ENCODE data around the gene FGF11. TPM values are rescaled to one million over a fixed set of nuclear protein-coding genes. Genes with fewer than 3 reads are reported as not detected.

The FGF11 gene
- total and polyA plus RNA-seq, 5 donors from 2014 or later: 0.07 to 3.3 (median 0.22) TPM; not detected in 1

- no peak overlapping the region for H3K4me3 Mint-ChIP-seq
- Histone ChIP-seq H3K27ac (ENCODE audit: insufficient read depth, low read length, poor library complexity, severe bottlenecking) (no peak overlapping the region), H3K4me3 (ENCODE audit: low read depth, low read length) (no peak overlapping the region), H3K36me3 (ENCODE audit: control insufficient read depth, insufficient read depth, low read length) (peaks cover 30% of the 10 kb centered on the region), H3K9me3 (ENCODE audit: control insufficient read depth in 2 of 2, low read length in 2 of 2) (no peaks in the 10 kb centered on the region), H3K4me1 (ENCODE audit: control insufficient read depth, insufficient read depth, low read length, poor library complexity, severe bottlenecking) (no peaks in the 10 kb centered on the region), H3K27me3 (ENCODE audit: control insufficient read depth, insufficient read depth, low read length) (no peaks in the 10 kb centered on the region)
- peaks cover 14% of the 10 kb centered on the region for H3K36me3 Mint-ChIP-seq
- H3K27me3 Mint-ChIP-seq: no peaks in the 10 kb centered on the region
- ATAC-seq (ENCODE audit: low read depth in 2 of 2): peak in 1 of 2 donors; percentile 19
- H3K9me3 Mint-ChIP-seq: no peaks in the 10 kb centered on the region
- peaks cover 7 to 16% (median 9%) of the 10 kb centered on the region in 4 donors for H3K4me1 Mint-ChIP-seq
- DNase-seq: no peak
- H3K27ac Mint-ChIP-seq: no peak overlapping the region
These were observed 23.4 kb downstream of the FGF11 start for GRCh38 chr17:7462474-7463371.

GRCh38 chr17:7463372-7463846 lies 24.1 kb downstream of the FGF11 start:
- Histone ChIP-seq H3K4me3 (ENCODE audit: low read depth, low read length) (no peak overlapping the region), H3K27me3 (ENCODE audit: control insufficient read depth, insufficient read depth, low read length) (no peaks in the 10 kb centered on the region), H3K36me3 (ENCODE audit: control insufficient read depth, insufficient read depth, low read length) (peaks cover 32% of the 10 kb centered on the region), H3K27ac (ENCODE audit: insufficient read depth, low read length, poor library complexity, severe bottlenecking) (no peak overlapping the region), H3K9me3 (ENCODE audit: control insufficient read depth in 2 of 2, low read length in 2 of 2) (no peaks in the 10 kb centered on the region), H3K4me1 (ENCODE audit: control insufficient read depth, insufficient read depth, low read length, poor library complexity, severe bottlenecking) (no peaks in the 10 kb centered on the region)
- no peaks in the 10 kb centered on the region for H3K9me3 Mint-ChIP-seq
- ATAC-seq (ENCODE audit: low read depth in 2 of 2) (no peak), DNase-seq (no peak)
- H3K36me3 Mint-ChIP-seq: peaks cover 14% of the 10 kb centered on the region
- peaks cover 7 to 18% (median 9%) of the 10 kb centered on the region in 4 donors for H3K4me1 Mint-ChIP-seq
- H3K4me3 Mint-ChIP-seq: no peak overlapping the region
- H3K27ac Mint-ChIP-seq: no peak overlapping the region
- H3K27me3 Mint-ChIP-seq: no peaks in the 10 kb centered on the region

GRCh38 chr17:7464081-7464480 lies 24.8 kb downstream of the FGF11 start:
- no peak overlapping the region for H3K4me3 ChIP-seq (ENCODE audit: low read depth, low read length)
- no peak overlapping the region for H3K27ac ChIP-seq (ENCODE audit: insufficient read depth, low read length, poor library complexity, severe bottlenecking)
- Mint-ChIP-seq H3K9me3 (no peaks in the 10 kb centered on the region), H3K36me3 (peaks cover 14% of the 10 kb centered on the region), H3K27me3 (no peaks in the 10 kb centered on the region), H3K27ac (peak overlapping the region in 1 of 3 donors; percentile 83), H3K4me1 (peaks cover 5 to 20% (median 9%) of the 10 kb centered on the region in 4 donors), H3K4me3 (no peak overlapping the region)
- H3K36me3 ChIP-seq (ENCODE audit: control insufficient read depth, insufficient read depth, low read length): peaks cover 36% of the 10 kb centered on the region
- DNase-seq (no peak), ATAC-seq (ENCODE audit: low read depth in 2 of 2) (no peak)
- H3K27me3 ChIP-seq (ENCODE audit: control insufficient read depth, insufficient read depth, low read length): no peaks in the 10 kb centered on the region
- H3K9me3 ChIP-seq (ENCODE audit: control insufficient read depth in 2 of 2, low read length in 2 of 2): no peaks in the 10 kb centered on the region
- H3K4me1 ChIP-seq (ENCODE audit: control insufficient read depth, insufficient read depth, low read length, poor library complexity, severe bottlenecking): no peaks in the 10 kb centered on the region

- no peaks in the 10 kb centered on the region for H3K9me3 ChIP-seq (ENCODE audit: control insufficient read depth in 2 of 2, low read length in 2 of 2)
- H3K4me3 ChIP-seq (ENCODE audit: low read depth, low read length): no peak overlapping the region
- Mint-ChIP-seq H3K27me3 (no peaks in the 10 kb centered on the region), H3K4me3 (no peak overlapping the region), H3K36me3 (peaks cover 14% of the 10 kb centered on the region), H3K4me1 (peaks cover 0 to 22% (median 2%) of the 10 kb centered on the region in 4 donors), H3K27ac (no peak overlapping the region), H3K9me3 (no peaks in the 10 kb centered on the region)
- ATAC-seq (ENCODE audit: low read depth in 2 of 2) (no peak), DNase-seq (no peak)
- no peaks in the 10 kb centered on the region for H3K4me1 ChIP-seq (ENCODE audit: control insufficient read depth, insufficient read depth, low read length, poor library complexity, severe bottlenecking)
- H3K36me3 ChIP-seq (ENCODE audit: control insufficient read depth, insufficient read depth, low read length): peaks cover 36% of the 10 kb centered on the region
- no peak overlapping the region for H3K27ac ChIP-seq (ENCODE audit: insufficient read depth, low read length, poor library complexity, severe bottlenecking)
- no peaks in the 10 kb centered on the region for H3K27me3 ChIP-seq (ENCODE audit: control insufficient read depth, insufficient read depth, low read length)
These were observed 26.4 kb downstream of the FGF11 start for GRCh38 chr17:7465597-7466275.

- H3K36me3 ChIP-seq (ENCODE audit: control insufficient read depth, insufficient read depth, low read length): peaks cover 36% of the 10 kb centered on the region
- no peaks in the 10 kb centered on the region for H3K9me3 Mint-ChIP-seq
- no peak overlapping the region for H3K4me3 ChIP-seq (ENCODE audit: low read depth, low read length)
- H3K9me3 ChIP-seq (ENCODE audit: control insufficient read depth in 2 of 2, low read length in 2 of 2): no peaks in the 10 kb centered on the region
- no peaks in the 10 kb centered on the region for H3K27me3 Mint-ChIP-seq
- ATAC-seq (ENCODE audit: low read depth in 2 of 2) (no peak), DNase-seq (no peak)
- H3K27me3 ChIP-seq (ENCODE audit: control insufficient read depth, insufficient read depth, low read length): no peaks in the 10 kb centered on the region
- H3K36me3 Mint-ChIP-seq: peaks cover 10% of the 10 kb centered on the region
- H3K27ac Mint-ChIP-seq: no peak overlapping the region
- H3K4me1 Mint-ChIP-seq: peaks cover 0 to 25% (median 3%) of the 10 kb centered on the region in 4 donors
- H3K4me1 ChIP-seq (ENCODE audit: control insufficient read depth, insufficient read depth, low read length, poor library complexity, severe bottlenecking): no peaks in the 10 kb centered on the region
- no peak overlapping the region for H3K27ac ChIP-seq (ENCODE audit: insufficient read depth, low read length, poor library complexity, severe bottlenecking)
- H3K4me3 Mint-ChIP-seq: no peak overlapping the region
These were observed 27.0 kb downstream of the FGF11 start for GRCh38 chr17:7466318-7466638.

GRCh38 chr17:7466639-7467341 lies 27.5 kb downstream of the FGF11 start:
- no peak overlapping the region for H3K27ac ChIP-seq (ENCODE audit: insufficient read depth, low read length, poor library complexity, severe bottlenecking)
- no peaks in the 10 kb centered on the region for H3K4me1 ChIP-seq (ENCODE audit: control insufficient read depth, insufficient read depth, low read length, poor library complexity, severe bottlenecking)
- ATAC-seq (ENCODE audit: low read depth in 2 of 2): peak in 1 of 2 donors; percentile 14
- H3K9me3 ChIP-seq (ENCODE audit: control insufficient read depth in 2 of 2, low read length in 2 of 2): no peaks in the 10 kb centered on the region
- no peaks in the 10 kb centered on the region for H3K9me3 Mint-ChIP-seq
- H3K36me3 ChIP-seq (ENCODE audit: control insufficient read depth, insufficient read depth, low read length): peaks cover 36% of the 10 kb centered on the region
- H3K36me3 Mint-ChIP-seq: peaks cover 8% of the 10 kb centered on the region
- DNase-seq: no peak
- H3K27ac Mint-ChIP-seq: peak overlapping the region in 1 of 3 donors; percentile 75
- peaks cover 0 to 29% (median 8%) of the 10 kb centered on the region in 4 donors for H3K4me1 Mint-ChIP-seq
- no peak overlapping the region for H3K4me3 Mint-ChIP-seq
- H3K4me3 ChIP-seq (ENCODE audit: low read depth, low read length): no peak overlapping the region
- no peaks in the 10 kb centered on the region for H3K27me3 ChIP-seq (ENCODE audit: control insufficient read depth, insufficient read depth, low read length)
- H3K27me3 Mint-ChIP-seq: peaks cover 1% of the 10 kb centered on the region

- Mint-ChIP-seq H3K4me3 (no peak overlapping the region), H3K4me1 (peaks cover 0 to 36% (median 11%) of the 10 kb centered on the region in 4 donors), H3K36me3 (peaks cover 8% of the 10 kb centered on the region), H3K27me3 (peaks cover 4% of the 10 kb centered on the region), H3K27ac (no peak overlapping the region), H3K9me3 (no peaks in the 10 kb centered on the region)
- H3K27ac ChIP-seq (ENCODE audit: insufficient read depth, low read length, poor library complexity, severe bottlenecking): no peak overlapping the region
- peaks cover 36% of the 10 kb centered on the region for H3K36me3 ChIP-seq (ENCODE audit: control insufficient read depth, insufficient read depth, low read length)
- H3K4me1 ChIP-seq (ENCODE audit: control insufficient read depth, insufficient read depth, low read length, poor library complexity, severe bottlenecking): no peaks in the 10 kb centered on the region
- ATAC-seq (ENCODE audit: low read depth in 2 of 2) (no peak), DNase-seq (no peak)
- H3K27me3 ChIP-seq (ENCODE audit: control insufficient read depth, insufficient read depth, low read length): no peaks in the 10 kb centered on the region
- no peak overlapping the region for H3K4me3 ChIP-seq (ENCODE audit: low read depth, low read length)
- H3K9me3 ChIP-seq (ENCODE audit: control insufficient read depth in 2 of 2, low read length in 2 of 2): no peaks in the 10 kb centered on the region
These were observed 28.2 kb downstream of the FGF11 start for GRCh38 chr17:7467498-7467897.
